SH-SY5Y (cell line): ENCODE data around the gene HSBP1.

ENCODE experiments used
- GATA2 ChIP-seq: IDR thresholded peaks from 2 replicates; pipeline ENCODE4 v1.6.1; 2011; ENCODE audit warnings: mild to moderate bottlenecking, low read depth, low read length
- GATA3 ChIP-seq: IDR thresholded peaks from 2 replicates; pipeline ENCODE4 v1.6.1; 2011; ENCODE audit warnings: low read depth, mild to moderate bottlenecking, low read length, moderate library complexity

GRCh38 chr16:83830769-83831455, 23.1 kb downstream of the HSBP1 start:
- TF ChIP-seq GATA2 (no peak), GATA3 (no peak)
